Calu3 (cell line): ENCODE results near the gene PRKAB1. TPM values are rescaled to one million over a fixed set of nuclear protein-coding genes. Genes with fewer than 3 reads are reported as not detected.

Source experiments
- BruUV-seq: library from RNA; stranded (reverse); fragments of 400-500 nt; replicated peaks from 2 replicates; lab custom pipeline; 2021; lab: Mats Ljungman, UMichigan
- CTCF ChIA-PET: fragments of 300-600 bp; sonication (Branson Sonifier 250); formaldehyde crosslinking; loops from one replicate; lab custom pipeline; 2022; ENCODE audit warnings: antibody characterized with exemption; lab: Charles Lee
- DNase-seq: peaks from one replicate; pipeline ENCODE4 v3.0.0; 2022
- H3K27ac Mint-ChIP-seq: one replicate; pipeline ENCODE4 v1.8.0; 2022; ENCODE audit warnings: mixed read lengths; ENCODE audit not compliant: unreplicated experiment
- H3K27me3 Mint-ChIP-seq: one replicate; pipeline ENCODE4 v1.8.0; 2022; ENCODE audit warnings: mixed read lengths; ENCODE audit not compliant: unreplicated experiment
- H3K36me3 Mint-ChIP-seq: one replicate; pipeline ENCODE4 v1.8.0; 2022; ENCODE audit warnings: mild to moderate bottlenecking, moderate library complexity, mixed read lengths; ENCODE audit not compliant: insufficient read depth, unreplicated experiment
- H3K4me1 Mint-ChIP-seq: one replicate; pipeline ENCODE4 v1.8.0; 2022; ENCODE audit warnings: mild to moderate bottlenecking, low read depth, mixed read lengths; ENCODE audit not compliant: unreplicated experiment
- H3K4me3 Mint-ChIP-seq: one replicate; pipeline ENCODE4 v1.8.0; 2022; ENCODE audit warnings: mild to moderate bottlenecking, low read depth, moderate library complexity, mixed read lengths; ENCODE audit not compliant: unreplicated experiment
- H3K9me3 Mint-ChIP-seq: one replicate; pipeline ENCODE4 v1.8.0; 2022; ENCODE audit warnings: low read depth, mixed read lengths; ENCODE audit not compliant: unreplicated experiment
- CTCF ChIP-seq: fragments of 200-600 bp; IDR thresholded peaks from one replicate; pipeline ENCODE4 v1.8.0; 2022; ENCODE audit warnings: antibody characterized with exemption; ENCODE audit not compliant: unreplicated experiment
- intact Hi-C: fragments of 100-400 bp; cut with micrococcal nuclease; formaldehyde crosslinking; loops from one replicate; pipeline ENCODE4 v1.10.0; 2022; ENCODE audit not compliant: unreplicated experiment
- total RNA-seq: library from RNA; stranded (reverse); gene quantifications from 2 replicates; pipeline ENCODE4 v1.2.3, GENCODE V29; 2022

The PRKAB1 gene
- total RNA-seq, 1 experiment from 2014 or later, result 82.7 TPM

- CTCF ChIA-PET, result no interaction called here
- intact Hi-C loops, result no loop called here
Measured at GRCh38 chr12:119685375-119685774, 17.4 kb downstream of the PRKAB1 start.

GRCh38 chr12:119686355-119686754 is 18.4 kb downstream of the PRKAB1 start:
- Mint-ChIP-seq H3K4me1 (peaks cover 55% of the 10 kb centered on the region), H3K36me3 (peaks cover 50% of the 10 kb centered on the region), H3K27me3 (no peaks in the 10 kb centered on the region), H3K4me3 (no peak overlapping the region), H3K27ac (no peak overlapping the region), H3K9me3 (no peaks in the 10 kb centered on the region)
- TF ChIP-seq CTCF, result no peak
- no TSS peak for BruUV-seq
- intact Hi-C loops, result no loop called here
- CTCF ChIA-PET, result interaction anchor here (0.9 kb wide), 1 partner anchor 29 kb away, joined by 5 read pairs; no protein-coding TSS in a partner anchor
- DNase-seq, result no peak

More at GRCh38 chr12:119685375-119685774, 17.4 kb downstream of the PRKAB1 start:
- BruUV-seq, result no TSS peak
- peaks cover 57% of the 10 kb centered on the region for H3K4me1 Mint-ChIP-seq
- peak overlapping the region; percentile 46 for H3K27ac Mint-ChIP-seq
- no peak for DNase-seq
- H3K27me3 Mint-ChIP-seq, result no peaks in the 10 kb centered on the region
- H3K4me3 Mint-ChIP-seq, result peak overlapping the region; percentile 44
- TF ChIP-seq CTCF, result no peak
- H3K9me3 Mint-ChIP-seq, result no peaks in the 10 kb centered on the region
- peaks cover 54% of the 10 kb centered on the region for H3K36me3 Mint-ChIP-seq

GRCh38 chr12:119686776-119687175 is 18.8 kb downstream of the PRKAB1 start:
- H3K27ac Mint-ChIP-seq, result peak overlapping the region; percentile 33

GRCh38 chr12:119687406-119687805 is 19.5 kb downstream of the PRKAB1 start:
- H3K4me3 Mint-ChIP-seq, result no peak overlapping the region

More at GRCh38 chr12:119686776-119687175, 18.8 kb downstream of the PRKAB1 start:
- Mint-ChIP-seq H3K4me3 (no peak overlapping the region), H3K27me3 (no peaks in the 10 kb centered on the region), H3K9me3 (no peaks in the 10 kb centered on the region), H3K4me1 (peaks cover 51% of the 10 kb centered on the region), H3K36me3 (peaks cover 45% of the 10 kb centered on the region)
- intact Hi-C loops, result no loop called here
- BruUV-seq, result no TSS peak
- CTCF ChIA-PET, result no interaction called here
- DNase-seq, result no peak
- TF ChIP-seq CTCF, result no peak

More at GRCh38 chr12:119687406-119687805, 19.5 kb downstream of the PRKAB1 start:
- peaks cover 40% of the 10 kb centered on the region for H3K36me3 Mint-ChIP-seq
- no peak overlapping the region for H3K27ac Mint-ChIP-seq
- no TSS peak for BruUV-seq
- CTCF ChIA-PET, result interaction anchor here (0.7 kb wide), 1 partner anchor 17 kb away, joined by 3 read pairs; no protein-coding TSS in a partner anchor
- H3K27me3 Mint-ChIP-seq, result no peaks in the 10 kb centered on the region
- intact Hi-C loops, result no loop called here
- no peak for DNase-seq
- H3K4me1 Mint-ChIP-seq, result peaks cover 45% of the 10 kb centered on the region
- no peaks in the 10 kb centered on the region for H3K9me3 Mint-ChIP-seq
- TF ChIP-seq CTCF, result no peak
